K562 (cell line): ENCODE results near the gene LSM4. TPM values are rescaled to one million over a fixed set of nuclear protein-coding genes. Genes with fewer than 3 reads are reported as not detected.

ENCODE experiments used
- BRCA1 ChIP-seq, 2 experiments: fragments of 450-650 bp in 1 of 2; sonication (generic) in 1 of 2; formaldehyde crosslinking in 1 of 2; IDR thresholded peaks; 2 replicates each; pipeline versions ENCODE4 v1.5.0 to v1.6.1; 2017 to 2020; ENCODE audit warnings: mild to moderate bottlenecking in 1 of 2, missing genetic modification reagents in 1 of 2
- CCAR2 ChIP-seq: fragments of 200-400 bp; formaldehyde crosslinking; IDR thresholded peaks from 2 replicates; pipeline ENCODE4 v1.6.1; 2017; ENCODE audit warnings: mild to moderate bottlenecking, low read depth, low read length
- DIDO1 ChIP-seq: fragments of 450-650 bp; IDR thresholded peaks from 2 replicates; pipeline ENCODE4 v1.6.1; 2016; ENCODE audit warnings: low read depth, missing biosample characterization, missing genetic modification characterization
- FOXJ3 ChIP-seq: sonication (generic); formaldehyde crosslinking; IDR thresholded peaks from 2 replicates; pipeline ENCODE4 v1.4.0; 2020; ENCODE audit warnings: mild to moderate bottlenecking, missing genetic modification reagents
- HDGF ChIP-seq: fragments of 450-650 bp; IDR thresholded peaks from 2 replicates; pipeline ENCODE4 v1.6.1; 2016
- KLF16 ChIP-seq: IDR thresholded peaks from 2 replicates; pipeline ENCODE4 v1.6.1; 2016; ENCODE audit warnings: antibody characterized with exemption
- MYC ChIP-seq, 2 experiments: fragments of 250-450 bp in 1 of 2; sonication (Bioruptor Pico) in 1 of 2; IDR thresholded peaks; 2 replicates each; pipeline versions ENCODE4 v1.5.1 to v1.6.1; 2012 to 2021; ENCODE audit warnings: low read depth in 2 of 2, borderline replicate concordance in 1 of 2, improper control_type of control experiment in 1 of 2, low read length in 1 of 2, mild to moderate bottlenecking in 1 of 2, moderate library complexity in 1 of 2
- NCOR1 ChIP-seq: fragments of 450-650 bp; IDR thresholded peaks from 2 replicates; pipeline ENCODE4 v1.6.1; 2016; ENCODE audit warnings: mild to moderate bottlenecking, moderate library complexity
- POU5F1 ChIP-seq: fragments of 150-350 bp; IDR thresholded peaks from 2 replicates; pipeline ENCODE4 v1.6.1; 2014; ENCODE audit warnings: borderline replicate concordance, low read length, low read depth, mild to moderate bottlenecking; ENCODE audit not compliant: partially characterized antibody
- SREBF2 ChIP-seq: sonication (generic); formaldehyde crosslinking; IDR thresholded peaks from 2 replicates; pipeline ENCODE4 v1.4.0; 2020; ENCODE audit warnings: mild to moderate bottlenecking, missing genetic modification reagents
- TAF1 ChIP-seq: IDR thresholded peaks from 2 replicates; pipeline ENCODE4 v1.6.1; 2011; ENCODE audit warnings: mild to moderate bottlenecking, low read length, moderate library complexity; ENCODE audit not compliant: insufficient read depth, control insufficient read depth, severe bottlenecking; ENCODE audit errors: extremely low read depth
- ZKSCAN8 ChIP-seq: fragments of 200-800 bp; sonication (Bioruptor generic); IDR thresholded peaks from 2 replicates; pipeline ENCODE4 v1.6.1; 2016; ENCODE audit warnings: missing genetic modification characterization, missing compliant biosample characterization
- ZNF699 ChIP-seq: fragments of 250-450 bp; sonication (Bioruptor Pico); IDR thresholded peaks from 2 replicates; pipeline ENCODE4 v1.8.0; 2021; ENCODE audit warnings: mild to moderate bottlenecking, moderate library complexity; ENCODE audit not compliant: insufficient replicate concordance
- polyA plus RNA-seq, 8 experiments: library from polyadenylated mRNA; depleted of rRNA in 4 of 8; stranded (reverse) in 5 of 8; unstranded in 3 of 8; fragments of >200 nt; fragmentation: Nextera tagmentation in 2 of 8; fragmentation: Illumina TruSeq in 1 of 8; extraction: Ambion mirVana in 2 of 8; extraction: Trizol in 1 of 8; gene quantifications; 2 replicates each; pipeline versions ENCODE4 v1.2.1 to v1.2.3, GENCODE V29; 2011 to 2014; ENCODE audit warnings: inconsistent platforms in 1 of 8, missing spikeins in 1 of 8
- total RNA-seq, 7 experiments: library from RNA; depleted of rRNA in 6 of 7; stranded (reverse); fragments of >200 nt in 6 of 7; fragmentation: Illumina TruSeq in 2 of 7; extraction: Trizol in 2 of 7; gene quantifications; 2 replicates each; pipeline versions ENCODE4 v1.2.1 to v1.2.3, GENCODE V29; 2011 to 2021; ENCODE audit warnings: low replicate concordance in 1 of 7
- TF ChIP-seq, protein P1 (sequence below), 2 experiments: fragments of 450-650 bp; IDR thresholded peaks; 2 replicates each; pipeline ENCODE4 v1.6.1; 2018; ENCODE audit warnings: mild to moderate bottlenecking in 2 of 2, low read depth in 1 of 2; ENCODE audit not compliant: partially characterized antibody in 2 of 2
- TF ChIP-seq, protein P2 (sequence below): fragments of 450-650 bp; formaldehyde crosslinking; IDR thresholded peaks from 2 replicates; pipeline ENCODE4 v1.4.0; 2022; ENCODE audit warnings: missing genetic modification characterization
- TF ChIP-seq, protein P3 (sequence below): fragments of 250-450 bp; sonication (Bioruptor Pico); IDR thresholded peaks from 2 replicates; pipeline ENCODE4 v1.8.0; 2021; ENCODE audit warnings: moderate library complexity, mild to moderate bottlenecking, inconsistent platforms
- TF ChIP-seq, protein P4 (sequence below): fragments of 250-450 bp; sonication (Bioruptor Pico); IDR thresholded peaks from 2 replicates; pipeline ENCODE4 v1.8.0; 2021; ENCODE audit warnings: moderate library complexity, mild to moderate bottlenecking, inconsistent platforms
- TF ChIP-seq, protein P5 (sequence below): fragments of 250-450 bp; sonication (Bioruptor Pico); IDR thresholded peaks from 2 replicates; pipeline ENCODE4 v1.5.0; 2021

The LSM4 gene
- total and polyA plus RNA-seq, 9 of the 15 experiments (the other 6 are each of a cell fraction or from before 2014, with no cell fraction given), result 11.9 to 763 (median 202) TPM

DNA sequence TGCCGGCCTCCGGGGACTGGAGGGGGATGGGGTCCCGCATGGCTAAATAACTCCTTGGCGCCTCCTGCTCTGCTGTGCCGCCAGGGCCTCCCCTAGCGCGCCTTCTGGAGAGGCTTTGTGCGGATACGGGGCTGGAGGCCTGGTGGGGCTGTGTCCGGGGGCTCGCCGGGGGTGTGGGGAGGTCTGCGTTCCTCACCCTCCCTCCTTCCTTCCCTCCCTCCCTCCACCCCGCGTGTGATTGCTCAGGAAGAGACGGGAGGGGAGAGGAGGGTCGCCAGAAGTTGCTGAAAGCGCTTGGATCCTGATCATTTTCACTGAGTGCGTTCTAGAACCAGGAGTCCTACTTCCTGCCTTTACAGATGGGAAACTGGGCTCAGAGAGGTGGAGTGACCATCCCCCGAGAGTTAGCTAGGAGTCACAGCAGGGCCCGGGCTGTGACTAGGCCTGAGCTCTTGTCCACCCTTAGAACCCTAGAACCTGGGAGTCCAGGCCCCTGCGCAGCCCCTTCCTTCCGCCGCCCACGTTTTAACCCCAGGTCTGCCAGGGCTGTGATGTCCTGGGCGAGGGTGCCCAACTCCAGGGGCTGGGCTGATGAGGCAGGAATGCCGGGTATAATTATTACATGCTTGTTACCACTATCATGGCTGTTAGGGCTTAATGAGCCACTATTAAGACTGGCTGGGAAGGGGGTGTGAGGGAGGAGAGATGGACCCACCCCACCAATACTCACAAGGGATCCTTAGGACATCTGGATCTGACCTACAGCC, 40.7 kb downstream of the LSM4 start (continued):
- no peak for TF ChIP-seq KLF16
- TF ChIP-seq ZNF699 (CRISPR knock-in tag), result no peak
- no peak for TF ChIP-seq SREBF2
- TF ChIP-seq POU5F1, result no peak
- no peak for TF ChIP-seq HDGF
- no peak for TF ChIP-seq CCAR2
- no peak for TF ChIP-seq FOXJ3 (CRISPR knock-in tag)
- TF ChIP-seq MYC (IDR thresholded peaks at IDR 0.05; ENCODE audit: low read depth, low read length), result peak; percentile 32; the same call in 1 of the 2 replicates
- TF ChIP-seq MYC (CRISPR knock-in tag; IDR thresholded peaks at IDR 0.05; ENCODE audit: borderline replicate concordance, low read depth), result no peak
- TF ChIP-seq, protein P1, sequence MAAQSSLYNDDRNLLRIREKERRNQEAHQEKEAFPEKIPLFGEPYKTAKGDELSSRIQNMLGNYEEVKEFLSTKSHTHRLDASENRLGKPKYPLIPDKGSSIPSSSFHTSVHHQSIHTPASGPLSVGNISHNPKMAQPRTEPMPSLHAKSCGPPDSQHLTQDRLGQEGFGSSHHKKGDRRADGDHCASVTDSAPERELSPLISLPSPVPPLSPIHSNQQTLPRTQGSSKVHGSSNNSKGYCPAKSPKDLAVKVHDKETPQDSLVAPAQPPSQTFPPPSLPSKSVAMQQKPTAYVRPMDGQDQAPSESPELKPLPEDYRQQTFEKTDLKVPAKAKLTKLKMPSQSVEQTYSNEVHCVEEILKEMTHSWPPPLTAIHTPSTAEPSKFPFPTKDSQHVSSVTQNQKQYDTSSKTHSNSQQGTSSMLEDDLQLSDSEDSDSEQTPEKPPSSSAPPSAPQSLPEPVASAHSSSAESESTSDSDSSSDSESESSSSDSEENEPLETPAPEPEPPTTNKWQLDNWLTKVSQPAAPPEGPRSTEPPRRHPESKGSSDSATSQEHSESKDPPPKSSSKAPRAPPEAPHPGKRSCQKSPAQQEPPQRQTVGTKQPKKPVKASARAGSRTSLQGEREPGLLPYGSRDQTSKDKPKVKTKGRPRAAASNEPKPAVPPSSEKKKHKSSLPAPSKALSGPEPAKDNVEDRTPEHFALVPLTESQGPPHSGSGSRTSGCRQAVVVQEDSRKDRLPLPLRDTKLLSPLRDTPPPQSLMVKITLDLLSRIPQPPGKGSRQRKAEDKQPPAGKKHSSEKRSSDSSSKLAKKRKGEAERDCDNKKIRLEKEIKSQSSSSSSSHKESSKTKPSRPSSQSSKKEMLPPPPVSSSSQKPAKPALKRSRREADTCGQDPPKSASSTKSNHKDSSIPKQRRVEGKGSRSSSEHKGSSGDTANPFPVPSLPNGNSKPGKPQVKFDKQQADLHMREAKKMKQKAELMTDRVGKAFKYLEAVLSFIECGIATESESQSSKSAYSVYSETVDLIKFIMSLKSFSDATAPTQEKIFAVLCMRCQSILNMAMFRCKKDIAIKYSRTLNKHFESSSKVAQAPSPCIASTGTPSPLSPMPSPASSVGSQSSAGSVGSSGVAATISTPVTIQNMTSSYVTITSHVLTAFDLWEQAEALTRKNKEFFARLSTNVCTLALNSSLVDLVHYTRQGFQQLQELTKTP (IDR thresholded peaks at IDR 0.05; ENCODE audit: low read depth in 1 of 2, partially characterized antibody in 2 of 2), result peak; percentile 53 to 69
- no peak for TF ChIP-seq DIDO1 (tag)
- no peak for TF ChIP-seq BRCA1 (IDR thresholded peaks at IDR 0.05)
- no peak for TF ChIP-seq BRCA1 (CRISPR knock-in tag; IDR thresholded peaks at IDR 0.05)
- TF ChIP-seq, protein P2, sequence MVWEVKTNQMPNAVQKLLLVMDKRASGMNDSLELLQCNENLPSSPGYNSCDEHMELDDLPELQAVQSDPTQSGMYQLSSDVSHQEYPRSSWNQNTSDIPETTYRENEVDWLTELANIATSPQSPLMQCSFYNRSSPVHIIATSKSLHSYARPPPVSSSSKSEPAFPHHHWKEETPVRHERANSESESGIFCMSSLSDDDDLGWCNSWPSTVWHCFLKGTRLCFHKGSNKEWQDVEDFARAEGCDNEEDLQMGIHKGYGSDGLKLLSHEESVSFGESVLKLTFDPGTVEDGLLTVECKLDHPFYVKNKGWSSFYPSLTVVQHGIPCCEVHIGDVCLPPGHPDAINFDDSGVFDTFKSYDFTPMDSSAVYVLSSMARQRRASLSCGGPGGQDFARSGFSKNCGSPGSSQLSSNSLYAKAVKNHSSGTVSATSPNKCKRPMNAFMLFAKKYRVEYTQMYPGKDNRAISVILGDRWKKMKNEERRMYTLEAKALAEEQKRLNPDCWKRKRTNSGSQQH (CRISPR knock-in tag), result 0 out of 2 replicates have a peak, but pooled peaks have one; percentile 22
- TF ChIP-seq, protein P3, sequence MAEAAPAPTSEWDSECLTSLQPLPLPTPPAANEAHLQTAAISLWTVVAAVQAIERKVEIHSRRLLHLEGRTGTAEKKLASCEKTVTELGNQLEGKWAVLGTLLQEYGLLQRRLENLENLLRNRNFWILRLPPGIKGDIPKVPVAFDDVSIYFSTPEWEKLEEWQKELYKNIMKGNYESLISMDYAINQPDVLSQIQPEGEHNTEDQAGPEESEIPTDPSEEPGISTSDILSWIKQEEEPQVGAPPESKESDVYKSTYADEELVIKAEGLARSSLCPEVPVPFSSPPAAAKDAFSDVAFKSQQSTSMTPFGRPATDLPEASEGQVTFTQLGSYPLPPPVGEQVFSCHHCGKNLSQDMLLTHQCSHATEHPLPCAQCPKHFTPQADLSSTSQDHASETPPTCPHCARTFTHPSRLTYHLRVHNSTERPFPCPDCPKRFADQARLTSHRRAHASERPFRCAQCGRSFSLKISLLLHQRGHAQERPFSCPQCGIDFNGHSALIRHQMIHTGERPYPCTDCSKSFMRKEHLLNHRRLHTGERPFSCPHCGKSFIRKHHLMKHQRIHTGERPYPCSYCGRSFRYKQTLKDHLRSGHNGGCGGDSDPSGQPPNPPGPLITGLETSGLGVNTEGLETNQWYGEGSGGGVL, result no peak
- peak; percentile 84; the same call in 1 of the 2 replicates for TF ChIP-seq ZKSCAN8 (CRISPR knock-in tag)
- peak; percentile 35; the same call in 1 of the 2 replicates for TF ChIP-seq NCOR1
- peak; percentile 68 for TF ChIP-seq TAF1
- TF ChIP-seq, protein P4, sequence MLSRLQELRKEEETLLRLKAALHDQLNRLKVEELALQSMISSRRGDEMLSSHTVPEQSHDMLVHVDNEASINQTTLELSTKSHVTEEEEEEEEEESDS (CRISPR knock-in tag), result no peak
- TF ChIP-seq, protein P5, sequence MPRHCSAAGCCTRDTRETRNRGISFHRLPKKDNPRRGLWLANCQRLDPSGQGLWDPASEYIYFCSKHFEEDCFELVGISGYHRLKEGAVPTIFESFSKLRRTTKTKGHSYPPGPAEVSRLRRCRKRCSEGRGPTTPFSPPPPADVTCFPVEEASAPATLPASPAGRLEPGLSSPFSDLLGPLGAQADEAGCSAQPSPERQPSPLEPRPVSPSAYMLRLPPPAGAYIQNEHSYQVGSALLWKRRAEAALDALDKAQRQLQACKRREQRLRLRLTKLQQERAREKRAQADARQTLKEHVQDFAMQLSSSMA (CRISPR knock-in tag), result no peak
